Activated effector memory CD4-positive, alpha-beta T cell treated with Interleukin-2 at 50 U/mL for 16 hours (primary cell): Measurements from ENCODE around the gene RNF151.
"Not testable (repeated sequence)": the region's sequence is repeated elsewhere in the genome, so short reads cannot be mapped to it uniquely, and the experiment has no call there.

ENCODE experiments used
- DNase-seq: peaks from one replicate; pipeline ENCODE4 v3.0.0-alpha.2; 2020

Gene RNF151

GRCh38 chr16:1960665-1961630 is 5.7 kb upstream of the RNF151 start:
- peak; percentile 30 for DNase-seq

DNA sequence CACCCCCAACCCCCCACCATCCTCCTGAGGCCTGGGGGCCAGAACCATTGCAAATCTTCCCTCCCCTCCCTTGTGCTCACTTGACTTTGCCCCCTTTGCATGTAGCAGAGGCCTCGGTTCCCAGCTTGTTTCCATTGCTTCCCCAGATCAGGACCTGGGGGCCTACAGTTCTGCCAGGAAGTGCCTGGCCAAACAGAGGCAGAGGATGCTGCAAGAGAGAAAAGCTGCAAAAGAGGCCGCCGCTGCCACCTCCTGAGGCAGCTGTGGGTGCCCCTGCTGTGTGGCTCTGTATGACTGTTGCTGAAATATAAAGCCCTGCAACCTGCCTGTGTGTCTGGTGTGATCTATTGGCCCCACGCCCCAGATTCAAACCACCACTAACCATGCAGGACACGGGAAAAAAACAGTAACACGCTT is 5.0 kb upstream of the RNF151 start:
- DNase-seq, result peak; percentile 13

DNA sequence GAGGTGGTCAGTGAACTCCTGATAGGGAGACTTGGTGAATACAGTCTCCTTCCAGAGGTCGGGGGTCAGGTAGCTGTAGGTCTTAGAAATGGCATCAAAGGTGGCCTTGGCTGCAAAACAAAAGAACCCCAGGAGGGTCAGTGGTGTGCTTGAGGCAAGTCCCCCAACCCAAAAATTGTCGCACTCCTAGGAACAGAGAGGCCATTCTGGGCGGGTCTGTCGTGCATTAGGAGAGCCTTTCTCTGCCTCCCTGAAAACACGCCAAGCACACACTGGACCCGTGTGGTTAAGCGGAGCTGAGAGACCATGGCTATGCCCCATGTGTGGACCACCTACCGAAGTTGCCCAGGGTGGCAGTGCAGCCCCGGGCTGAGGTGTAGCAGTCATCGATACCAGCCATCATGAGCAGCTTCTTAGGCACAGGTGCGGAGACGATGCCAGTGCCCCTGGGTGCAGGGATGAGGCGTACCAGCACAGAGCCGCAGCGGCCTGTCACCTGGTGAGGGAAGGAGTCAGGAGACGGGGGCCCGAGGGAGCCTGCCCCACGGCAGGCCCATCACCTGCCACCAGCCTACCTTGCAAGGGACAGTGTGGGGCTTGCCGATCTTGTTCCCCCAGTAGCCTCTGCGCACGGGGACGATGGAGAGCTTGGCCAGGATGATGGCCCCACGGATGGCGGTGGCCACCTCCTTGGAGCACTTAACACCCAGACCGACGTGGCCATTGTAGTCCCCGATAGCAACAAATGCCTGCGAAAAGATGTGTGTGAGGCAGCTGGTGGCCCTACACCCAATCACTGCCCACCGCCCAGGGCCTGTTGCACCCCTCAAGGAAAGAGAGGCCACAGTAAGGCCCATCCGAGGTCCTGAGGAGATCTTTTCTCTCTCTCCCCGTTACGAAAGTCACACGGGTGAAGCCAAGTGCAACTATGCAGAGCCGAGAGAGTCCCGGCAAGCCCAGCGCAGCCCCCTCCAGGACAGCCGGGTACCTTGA is 4.2 kb upstream of the RNF151 start:
- DNase-seq, result not testable (repeated sequence)

DNA sequence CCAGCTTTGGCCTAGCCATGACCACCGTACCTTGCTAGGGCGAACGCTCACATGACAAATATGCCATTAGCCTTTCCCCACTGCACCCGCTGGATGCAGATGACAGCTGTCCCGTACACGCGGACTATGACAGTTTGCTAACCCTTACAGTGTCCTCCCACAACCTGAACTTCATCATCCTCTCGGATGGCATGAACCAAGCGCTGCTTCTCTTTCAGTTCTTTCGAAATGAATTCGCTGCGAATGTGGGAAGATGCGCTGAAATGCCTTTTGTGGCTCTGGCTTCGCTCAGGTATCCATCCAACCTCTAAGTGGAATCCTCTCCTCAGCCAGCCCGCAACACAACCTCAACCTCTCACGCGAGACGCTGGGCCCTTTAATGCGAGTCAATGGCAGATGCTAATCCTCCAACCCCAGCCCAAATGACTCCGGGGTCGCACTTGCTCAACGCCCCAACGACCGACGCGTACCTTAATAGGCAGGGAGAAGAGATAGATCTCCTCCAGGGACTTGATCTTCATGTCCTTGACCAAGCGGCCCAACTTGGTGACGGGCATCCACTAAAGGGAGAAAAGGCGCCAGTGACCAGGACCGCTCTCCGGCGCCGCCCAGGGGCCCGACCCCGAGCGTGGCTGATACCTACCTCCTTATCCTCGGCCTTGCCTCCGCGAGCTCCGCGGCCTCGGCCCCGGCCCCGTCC is 2.7 kb upstream of the RNF151 start:
- no peak for DNase-seq

- peak; percentile 98 for DNase-seq
Observed at GRCh38 chr16:1964506-1965395, 1.9 kb upstream of the RNF151 start, which contains the start of gene RPS2. Gene RPS2 (minus strand): TSS chr16:1964826. CDS start chr16:1964625, 201 bp downstream.

GRCh38 chr16:1965396-1966001 is 1.2 kb upstream of the RNF151 start:
- DNase-seq, result no peak

DNA sequence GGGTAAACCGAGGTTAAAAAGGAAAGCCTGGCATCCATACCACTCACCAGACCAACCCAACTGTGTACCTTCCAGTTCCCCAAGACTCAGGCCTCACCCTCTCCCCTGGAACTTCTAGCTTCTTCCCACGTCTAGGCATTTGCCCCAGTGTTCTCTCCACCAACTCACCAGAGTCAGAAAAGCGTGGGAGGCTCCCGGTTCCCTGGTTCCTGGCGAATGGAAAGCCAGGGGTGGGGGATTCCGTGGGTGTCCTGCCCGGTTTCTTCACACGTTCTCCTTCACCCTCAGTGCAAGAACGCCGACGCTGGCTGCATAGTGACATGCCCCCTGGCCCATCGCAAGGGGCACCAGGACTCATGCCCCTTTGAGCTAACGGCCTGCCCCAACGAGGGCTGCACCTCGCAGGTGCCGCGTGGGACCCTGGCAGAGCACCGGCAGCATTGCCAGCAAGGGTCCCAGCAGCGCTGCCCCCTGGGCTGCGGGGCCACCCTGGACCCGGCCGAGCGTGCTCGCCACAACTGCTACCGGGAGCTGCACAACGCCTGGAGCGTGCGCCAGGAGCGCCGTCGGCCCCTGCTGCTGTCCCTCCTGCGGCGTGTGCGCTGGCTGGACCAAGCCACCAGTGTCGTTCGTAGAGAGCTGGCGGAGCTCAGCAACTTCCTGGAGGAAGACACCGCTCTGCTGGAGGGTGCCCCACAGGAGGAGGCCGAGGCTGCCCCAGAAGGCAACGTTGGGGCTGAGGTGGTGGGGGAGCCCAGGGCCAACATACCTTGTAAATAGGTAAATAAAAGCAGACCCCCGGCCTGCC is 1.7 kb downstream of the RNF151 start:
- DNase-seq, result no peak

DNA sequence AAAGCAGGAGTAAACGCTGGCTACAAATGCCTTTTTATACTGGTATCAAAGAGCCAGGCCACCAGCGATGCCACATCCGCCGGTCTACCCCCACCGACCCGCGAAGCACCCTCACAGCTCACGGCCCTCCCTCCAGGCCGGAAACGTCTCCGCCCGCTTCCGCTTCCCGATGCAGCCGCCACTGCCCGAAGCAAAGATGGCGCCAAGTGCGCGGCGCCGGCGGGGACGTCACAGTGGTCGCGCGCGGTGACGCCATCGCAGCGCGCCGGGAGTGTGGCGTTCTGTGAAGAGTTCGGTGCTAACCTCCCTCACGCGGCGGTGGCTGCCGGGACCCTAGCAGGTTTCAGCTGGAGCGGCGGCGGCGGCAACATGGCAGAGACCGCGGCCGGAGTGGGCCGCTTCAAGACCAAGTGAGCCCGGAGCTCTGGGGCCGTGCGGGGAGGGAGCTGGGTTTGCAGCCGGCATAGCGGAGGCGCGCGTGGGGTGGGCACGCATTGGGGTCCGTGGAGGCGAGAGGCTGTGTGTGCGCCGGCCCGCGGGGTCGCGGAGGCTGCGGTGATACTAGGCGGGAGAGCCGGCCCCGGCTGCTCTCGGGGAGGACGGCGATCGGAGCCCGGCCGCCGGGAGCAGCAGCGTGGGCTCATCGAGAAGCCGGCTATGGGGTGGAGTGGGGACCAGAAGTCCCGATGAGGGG is 5.3 kb downstream of the RNF151 start, which contains the start of gene TBL3:
TBL3 (plus strand) TSS at position 258 of the 694 bp plus-strand sequence; CDS start at position 370, 112 bp downstream.
- DNase-seq, result peak; percentile 97

DNA sequence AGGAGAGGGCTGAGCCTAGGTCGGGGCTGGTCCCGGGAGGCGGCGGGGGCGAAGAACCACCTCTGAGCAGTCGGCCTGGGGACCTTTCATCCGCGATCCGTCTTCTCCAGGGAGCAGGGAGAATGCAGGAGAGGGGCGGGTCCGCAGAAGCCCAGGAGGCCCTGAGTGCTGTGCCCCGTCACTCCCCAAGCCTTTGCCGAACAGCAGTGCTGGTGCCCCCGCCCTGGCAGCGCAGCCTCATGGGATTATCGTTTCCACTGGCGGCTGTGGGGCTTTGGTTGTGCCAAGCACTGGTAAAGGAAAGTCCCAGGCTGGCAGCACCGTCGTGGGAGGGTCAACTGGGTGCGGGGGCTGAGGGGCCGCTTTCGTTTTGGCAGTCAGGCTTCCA is 5.8 kb downstream of the RNF151 start:
- no peak for DNase-seq

- no peak for DNase-seq
Observed at GRCh38 chr16:1973461-1974156, 7.0 kb downstream of the RNF151 start.

GRCh38 chr16:1974157-1975070 is 7.8 kb downstream of the RNF151 start:
- DNase-seq, result no peak

- DNase-seq, result no peak
Observed at GRCh38 chr16:1975432-1976215, 9.0 kb downstream of the RNF151 start.

DNA sequence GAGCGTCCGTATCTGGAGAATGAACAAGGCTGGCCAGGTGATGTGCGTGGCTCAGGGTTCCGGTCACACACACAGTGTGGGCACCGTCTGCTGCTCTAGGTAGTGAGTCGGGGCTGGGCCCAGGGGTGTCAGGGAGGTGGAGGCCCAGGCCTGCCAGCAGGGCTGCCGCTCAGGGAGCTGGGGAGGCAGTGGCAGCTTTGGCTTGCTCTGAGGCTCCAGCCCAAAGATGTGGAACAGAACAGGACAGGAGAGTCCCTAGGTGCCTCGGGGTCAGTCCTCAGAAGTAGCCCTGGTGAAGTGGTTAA is 9.5 kb downstream of the RNF151 start:
- no peak for DNase-seq

DNA sequence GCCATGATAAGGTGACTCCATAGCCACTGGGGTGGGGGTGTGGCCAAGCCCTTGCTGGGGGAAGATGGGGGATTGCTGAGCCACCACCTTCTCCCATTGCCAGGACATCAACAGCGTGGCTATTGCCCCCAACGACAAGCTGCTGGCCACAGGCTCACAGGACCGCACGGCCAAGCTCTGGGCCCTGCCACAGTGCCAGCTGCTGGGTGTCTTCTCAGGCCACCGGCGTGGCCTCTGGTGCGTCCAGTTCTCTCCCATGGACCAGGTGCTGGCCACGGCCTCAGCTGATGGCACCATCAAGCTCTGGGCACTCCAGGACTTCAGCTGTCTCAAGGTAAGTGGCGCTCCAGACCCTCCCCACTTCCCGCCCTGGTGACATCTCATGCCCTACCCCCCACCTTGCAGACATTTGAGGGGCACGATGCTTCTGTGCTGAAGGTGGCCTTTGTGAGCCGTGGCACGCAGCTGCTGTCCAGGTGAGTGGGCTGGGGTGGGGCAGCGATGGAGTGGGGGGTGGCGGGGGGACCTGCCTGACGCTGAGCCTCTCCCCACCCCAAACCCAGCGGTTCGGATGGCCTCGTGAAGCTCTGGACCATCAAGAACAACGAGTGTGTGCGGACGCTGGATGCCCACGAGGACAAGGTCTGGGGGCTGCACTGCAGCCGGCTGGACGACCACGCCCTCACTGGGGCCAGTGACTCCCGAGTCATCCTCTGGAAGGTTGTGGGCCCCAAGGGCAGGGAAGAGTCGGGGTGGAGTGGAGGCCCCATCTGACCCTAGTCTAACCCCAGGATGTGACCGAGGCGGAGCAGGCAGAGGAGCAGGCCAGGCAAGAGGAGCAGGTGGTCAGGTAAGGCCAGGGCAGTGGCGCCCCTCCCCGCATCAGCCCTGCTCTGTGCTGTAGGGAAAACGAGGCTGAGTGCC is 10.6 kb downstream of the RNF151 start:
- DNase-seq, result no peak

GRCh38 chr16:1977875-1978268 is 11.2 kb downstream of the RNF151 start:
- no peak for DNase-seq
